ENCODE data around the gene FLRT1.

Gene FLRT1

DNA sequence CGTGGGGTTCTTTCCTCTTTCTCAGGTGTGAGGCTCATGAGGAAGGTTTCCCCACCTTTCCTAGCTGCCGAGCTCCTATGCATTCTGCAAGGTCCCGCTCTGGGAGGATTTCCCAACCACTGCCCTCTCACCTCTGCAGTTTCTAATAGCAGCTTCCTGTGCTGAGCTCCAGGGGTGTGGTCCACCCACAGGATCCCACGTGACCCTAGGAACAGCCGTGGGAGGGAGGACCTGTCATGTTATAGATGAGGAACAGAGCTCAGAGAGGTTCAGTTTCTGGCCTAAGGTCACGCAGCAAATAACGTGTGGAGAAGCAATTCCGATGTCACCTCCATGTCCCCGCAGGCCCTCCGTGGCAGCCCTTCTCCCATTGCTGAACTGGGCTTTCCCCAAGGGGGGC, 38.5 kb downstream of the FLRT1 start:
- H4K20me1 ChIP-seq (ENCODE audit: low read depth, low read length) = no peaks in the 10 kb centered on the region
- TF ChIP-seq, protein P1, sequence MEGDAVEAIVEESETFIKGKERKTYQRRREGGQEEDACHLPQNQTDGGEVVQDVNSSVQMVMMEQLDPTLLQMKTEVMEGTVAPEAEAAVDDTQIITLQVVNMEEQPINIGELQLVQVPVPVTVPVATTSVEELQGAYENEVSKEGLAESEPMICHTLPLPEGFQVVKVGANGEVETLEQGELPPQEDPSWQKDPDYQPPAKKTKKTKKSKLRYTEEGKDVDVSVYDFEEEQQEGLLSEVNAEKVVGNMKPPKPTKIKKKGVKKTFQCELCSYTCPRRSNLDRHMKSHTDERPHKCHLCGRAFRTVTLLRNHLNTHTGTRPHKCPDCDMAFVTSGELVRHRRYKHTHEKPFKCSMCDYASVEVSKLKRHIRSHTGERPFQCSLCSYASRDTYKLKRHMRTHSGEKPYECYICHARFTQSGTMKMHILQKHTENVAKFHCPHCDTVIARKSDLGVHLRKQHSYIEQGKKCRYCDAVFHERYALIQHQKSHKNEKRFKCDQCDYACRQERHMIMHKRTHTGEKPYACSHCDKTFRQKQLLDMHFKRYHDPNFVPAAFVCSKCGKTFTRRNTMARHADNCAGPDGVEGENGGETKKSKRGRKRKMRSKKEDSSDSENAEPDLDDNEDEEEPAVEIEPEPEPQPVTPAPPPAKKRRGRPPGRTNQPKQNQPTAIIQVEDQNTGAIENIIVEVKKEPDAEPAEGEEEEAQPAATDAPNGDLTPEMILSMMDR (IDR thresholded peaks at IDR 0.05; ENCODE audit: insufficient read depth, low read length, poor library complexity, severe bottlenecking) = no peak
- no peak for TF ChIP-seq EZH2phosphoT487 (conservative IDR thresholded peaks at IDR 0.05; ENCODE audit: low read length)

GRCh38 chr11:64076758-64077157, 41.0 kb downstream of the FLRT1 start:
- Histone ChIP-seq H3F3A (ENCODE audit: insufficient read depth) (no peaks in the 10 kb centered on the region), H3K36me3 (ENCODE audit: low read length) (no peaks in the 10 kb centered on the region), H3K9ac (ENCODE audit: low read length) (no peak overlapping the region), H3K4me3 (ENCODE audit: insufficient read depth, low read length, poor library complexity, severe bottlenecking) (no peak overlapping the region), H3K79me2 (ENCODE audit: insufficient read depth, low read length) (no peaks in the 10 kb centered on the region), H3K4me2 (ENCODE audit: low read depth, low read length, poor library complexity, severe bottlenecking) (no peak overlapping the region), H4K20me1 (ENCODE audit: low read depth, low read length) (no peaks in the 10 kb centered on the region), H3K27me3 (ENCODE audit: low read length) (no peaks in the 10 kb centered on the region), H3K9me3 (ENCODE audit: insufficient read depth, low read length) (no peaks in the 10 kb centered on the region), H3K9me2 (replicated peaks; ENCODE audit: insufficient read depth, low read length) (no peaks in the 10 kb centered on the region), H3K27ac (ENCODE audit: low read depth, low read length) (no peak overlapping the region), H2AFZ (ENCODE audit: low read depth, low read length, severe bottlenecking) (no peak overlapping the region)
- no peak for TF ChIP-seq EZH2phosphoT487 (conservative IDR thresholded peaks at IDR 0.05; ENCODE audit: low read length)
- TF ChIP-seq, protein P1 (IDR thresholded peaks at IDR 0.05; ENCODE audit: insufficient read depth, low read length, poor library complexity, severe bottlenecking) = no peak

More for the DNA sequence above, 38.5 kb downstream of the FLRT1 start:
- Histone ChIP-seq H3K9ac (ENCODE audit: low read length) (no peak overlapping the region), H3K27me3 (ENCODE audit: low read length) (no peaks in the 10 kb centered on the region), H3K9me2 (replicated peaks; ENCODE audit: insufficient read depth, low read length) (no peaks in the 10 kb centered on the region), H3K79me2 (ENCODE audit: insufficient read depth, low read length) (no peaks in the 10 kb centered on the region), H3K27ac (ENCODE audit: low read depth, low read length) (no peak overlapping the region), H3K36me3 (ENCODE audit: low read length) (no peaks in the 10 kb centered on the region), H3K9me3 (ENCODE audit: insufficient read depth, low read length) (no peaks in the 10 kb centered on the region), H3F3A (ENCODE audit: insufficient read depth) (no peaks in the 10 kb centered on the region), H2AFZ (ENCODE audit: low read depth, low read length, severe bottlenecking) (no peak overlapping the region), H3K4me3 (ENCODE audit: insufficient read depth, low read length, poor library complexity, severe bottlenecking) (no peak overlapping the region), H3K4me2 (ENCODE audit: low read depth, low read length, poor library complexity, severe bottlenecking) (no peak overlapping the region)

DNA sequence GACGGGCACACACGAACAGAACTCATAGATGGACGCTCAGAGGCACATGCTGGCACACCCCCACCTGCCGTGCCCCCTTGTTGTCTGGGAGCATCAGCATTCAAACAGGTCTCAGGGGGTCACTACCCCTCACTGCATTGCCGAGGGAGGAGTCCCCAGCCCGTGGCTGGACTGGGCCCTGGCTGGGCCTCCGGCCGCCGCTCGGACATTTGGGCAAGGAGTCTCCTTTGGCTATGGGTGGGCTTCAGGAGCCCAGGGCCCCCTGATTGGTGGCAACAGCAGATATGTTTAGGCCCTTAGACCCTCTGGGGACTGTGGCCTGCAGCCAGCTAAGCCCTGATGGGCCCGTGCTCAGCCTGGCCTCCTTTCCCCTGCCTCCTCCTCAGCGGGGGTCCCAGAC, 41.9 kb downstream of the FLRT1 start:
- Histone ChIP-seq H3K9ac (ENCODE audit: low read length) (no peak overlapping the region), H3K27me3 (ENCODE audit: low read length) (no peaks in the 10 kb centered on the region), H3K9me2 (replicated peaks; ENCODE audit: insufficient read depth, low read length) (no peaks in the 10 kb centered on the region)

More for the DNA sequence above, 41.9 kb downstream of the FLRT1 start:
- Histone ChIP-seq H3K9me3 (ENCODE audit: insufficient read depth, low read length) (no peaks in the 10 kb centered on the region), H3K36me3 (ENCODE audit: low read length) (no peaks in the 10 kb centered on the region), H3K4me2 (ENCODE audit: low read depth, low read length, poor library complexity, severe bottlenecking) (no peak overlapping the region), H4K20me1 (ENCODE audit: low read depth, low read length) (no peaks in the 10 kb centered on the region), H3F3A (ENCODE audit: insufficient read depth) (no peaks in the 10 kb centered on the region), H3K4me3 (ENCODE audit: insufficient read depth, low read length, poor library complexity, severe bottlenecking) (no peak overlapping the region), H3K79me2 (ENCODE audit: insufficient read depth, low read length) (no peaks in the 10 kb centered on the region), H3K27ac (ENCODE audit: low read depth, low read length) (no peak overlapping the region), H2AFZ (ENCODE audit: low read depth, low read length, severe bottlenecking) (no peak overlapping the region)
- TF ChIP-seq, protein P1 (IDR thresholded peaks at IDR 0.05; ENCODE audit: insufficient read depth, low read length, poor library complexity, severe bottlenecking) = no peak
- TF ChIP-seq EZH2phosphoT487 (conservative IDR thresholded peaks at IDR 0.05; ENCODE audit: low read length) = no peak

Measured in SU-DHL-6 (cell line).